Naive thymus-derived CD4-positive, alpha-beta T cell (primary cell): Measurements from ENCODE around the gene NSUN6. TPM values are rescaled to one million over a fixed set of nuclear protein-coding genes. Genes with fewer than 3 reads are reported as not detected.
"Not testable (repeated sequence)": the region's sequence is repeated elsewhere in the genome, so short reads cannot be mapped to it uniquely, and the experiment has no call there.

Experiments
- ATAC-seq: fragments of 150-1000 bp; cut with Tn5 transposase; 2 replicates; pipeline ENCODE4 v1.10.0; 2021; ENCODE audit warnings: mild to moderate bottlenecking, moderate library complexity
- CTCF ChIA-PET: fragments of 350-600 bp; sonication (Branson Sonifier 250); formaldehyde crosslinking; loops from one replicate; lab custom pipeline; 2021; ENCODE audit warnings: antibody characterized with exemption; lab: Charles Lee
- POLR2A ChIA-PET: fragments of 350-600 bp; sonication (Branson Sonifier 250); formaldehyde crosslinking; loops from one replicate; lab custom pipeline; 2021; ENCODE audit warnings: antibody characterized with exemption, inconsistent platforms; lab: Charles Lee
- DNase-seq, 9 donors: peaks; one replicate each; pipeline versions ENCODE4 v3.0.0 to v3.0.0-alpha.2; 2020 to 2022; ENCODE audit warnings: mixed read lengths in 1 of 9
- H3K27ac ChIP-seq: one replicate; pipeline ENCODE4 v1.7.0; 2013; ENCODE audit warnings: mild to moderate bottlenecking, low read depth, low read length, moderate library complexity
- H3K27me3 ChIP-seq, 2 donors: one replicate each; pipeline ENCODE4 v1.7.0; 2013; ENCODE audit warnings: low read length in 2 of 2, mild to moderate bottlenecking in 2 of 2, moderate library complexity in 2 of 2; ENCODE audit not compliant: control insufficient read depth in 2 of 2, insufficient read depth in 2 of 2
- H3K36me3 ChIP-seq, 3 experiments: 1 replicate in 2 of 3; 2 replicates in 1 of 3; pipeline ENCODE4 v1.7.0; 2013; ENCODE audit warnings: low read length in 3 of 3, mild to moderate bottlenecking in 3 of 3, moderate library complexity in 1 of 3; ENCODE audit not compliant: insufficient read depth in 3 of 3, control insufficient read depth in 2 of 3
- H3K4me1 ChIP-seq, 2 donors: one replicate each; pipeline ENCODE4 v1.7.0; 2013; ENCODE audit warnings: low read length in 2 of 2, mild to moderate bottlenecking in 2 of 2, moderate library complexity in 1 of 2; ENCODE audit not compliant: control insufficient read depth in 2 of 2, insufficient read depth in 2 of 2
- H3K4me3 ChIP-seq: 2 replicates; pipeline ENCODE4 v1.7.0; 2013; ENCODE audit warnings: mild to moderate bottlenecking, low read length
- H3K9me3 ChIP-seq, 3 experiments: 1 replicate in 2 of 3; 2 replicates in 1 of 3; pipeline ENCODE4 v1.7.0; 2013; ENCODE audit warnings: low read length in 3 of 3; ENCODE audit not compliant: control insufficient read depth in 2 of 3
- H3K27ac Mint-ChIP-seq, 9 donors: one replicate each; pipeline ENCODE4 v1.8.0; 2020 to 2022; ENCODE audit warnings: mixed read lengths in 9 of 9, mild to moderate bottlenecking in 8 of 9, moderate library complexity in 5 of 9, inconsistent platforms in 2 of 9
- H3K27me3 Mint-ChIP-seq, 5 donors: one replicate each; pipeline ENCODE4 v1.8.0; 2021 to 2022; ENCODE audit warnings: mixed read lengths in 5 of 5, mild to moderate bottlenecking in 1 of 5
- H3K36me3 Mint-ChIP-seq, 5 donors: one replicate each; pipeline ENCODE4 v1.8.0; 2020 to 2022; ENCODE audit warnings: mixed read lengths in 5 of 5, mild to moderate bottlenecking in 3 of 5, inconsistent platforms in 1 of 5
- H3K4me1 Mint-ChIP-seq, 7 donors: one replicate each; pipeline ENCODE4 v1.8.0; 2020 to 2022; ENCODE audit warnings: mixed read lengths in 7 of 7, mild to moderate bottlenecking in 3 of 7, inconsistent platforms in 1 of 7
- H3K4me3 Mint-ChIP-seq, 10 donors: one replicate each; pipeline ENCODE4 v1.8.0; 2020 to 2022; ENCODE audit warnings: mild to moderate bottlenecking in 10 of 10, mixed read lengths in 10 of 10, moderate library complexity in 6 of 10, inconsistent platforms in 2 of 10
- H3K9me3 Mint-ChIP-seq, 11 donors: one replicate each; pipeline ENCODE4 v1.8.0; 2020 to 2022; ENCODE audit warnings: mixed read lengths in 11 of 11, mild to moderate bottlenecking in 4 of 11, inconsistent platforms in 1 of 11, moderate library complexity in 1 of 11
- intact Hi-C, 2 donors: fragments of 100-400 bp; cut with micrococcal nuclease; formaldehyde crosslinking; loops; one replicate each; pipeline ENCODE4 v1.15.1; 2023
- polyA plus RNA-seq, 2 donors: library from polyadenylated mRNA; unstranded; fragments of 300-500 nt; fragmentation: Illumina TruSeq; gene quantifications; one replicate each; pipeline ENCODE4 v1.2.3, GENCODE V29; 2021
- total RNA-seq, 6 experiments: library from RNA in 5 of 6; stranded (reverse) in 5 of 6; gene quantifications; 1 replicate in 5 of 6; 2 replicates in 1 of 6; pipeline ENCODE4 v1.2.3 and lab custom pipeline; 2021 to 2026

The NSUN6 gene
- total and polyA plus RNA-seq, 7 experiments from 2014 or later = 9.9 to 51.8 (median 21.9) TPM

DNA sequence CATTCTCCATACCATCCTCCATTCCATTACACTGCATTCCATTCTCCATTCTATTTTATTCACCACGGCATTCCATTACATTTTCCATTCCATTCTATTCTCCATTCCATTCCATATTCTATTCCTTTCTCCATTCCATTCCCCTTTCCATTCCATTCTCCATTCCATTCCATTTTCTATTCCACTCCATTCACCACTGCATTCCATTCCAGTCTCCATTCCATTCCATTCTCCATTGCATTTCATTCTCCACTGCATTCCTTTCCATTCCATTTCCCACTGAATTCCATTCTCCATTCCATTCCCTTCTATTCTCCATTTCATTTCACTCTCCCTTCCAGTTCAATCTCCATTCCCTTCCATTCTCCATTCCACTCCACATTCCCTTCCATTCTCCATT lies 79.6 kb downstream of the NSUN6 start:
- intact Hi-C loops = no loop called here
- Mint-ChIP-seq H3K4me3 (no peak overlapping the region), H3K9me3 (peaks cover 0 to 5% (median 2%) of the 10 kb centered on the region in 11 donors), H3K36me3 (peaks cover 0 to 30% (median 20%) of the 10 kb centered on the region in 5 donors), H3K4me1 (no peaks in the 10 kb centered on the region), H3K27ac (no peak overlapping the region), H3K27me3 (no peaks in the 10 kb centered on the region)
- ATAC-seq (no peak), DNase-seq (no peak)
- H3K36me3 ChIP-seq = no peaks in the 10 kb centered on the region
- H3K27ac ChIP-seq = no peak overlapping the region
- no peak overlapping the region for H3K4me3 ChIP-seq
- H3K27me3 ChIP-seq = no peaks in the 10 kb centered on the region
- no peaks in the 10 kb centered on the region for H3K4me1 ChIP-seq
- ChIA-PET POLR2A (no interaction called here), CTCF (no interaction called here)
- peaks cover 0 to 12% (median 0%) of the 10 kb centered on the region in 3 experiments for H3K9me3 ChIP-seq

DNA sequence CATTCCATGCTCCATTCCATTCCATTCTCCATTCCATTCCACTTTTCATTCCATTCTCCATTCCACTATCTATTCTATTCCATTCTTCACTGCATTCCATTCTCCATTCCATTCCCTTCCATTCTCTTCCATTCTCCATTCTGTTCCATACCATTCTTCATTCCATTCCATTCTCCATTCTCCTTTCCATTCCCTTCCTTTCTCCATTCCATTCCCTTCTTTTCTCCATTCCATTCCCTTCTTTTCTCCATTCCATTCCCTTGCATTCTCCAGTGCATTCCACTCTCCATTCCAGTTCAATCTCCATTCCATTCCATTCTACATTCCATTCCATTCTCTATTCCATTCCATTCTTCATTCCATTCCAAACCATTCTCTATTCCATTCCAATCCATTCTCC lies 80.3 kb downstream of the NSUN6 start:
- no peak overlapping the region for H3K27ac Mint-ChIP-seq
- Histone ChIP-seq H3K27me3 (no peaks in the 10 kb centered on the region), H3K36me3 (no peaks in the 10 kb centered on the region), H3K9me3 (peaks cover 0 to 12% (median 0%) of the 10 kb centered on the region in 3 experiments), H3K4me1 (no peaks in the 10 kb centered on the region), H3K4me3 (no peak overlapping the region), H3K27ac (no peak overlapping the region)
- intact Hi-C loops = no loop called here
- CTCF ChIA-PET = no interaction called here
- H3K4me1 Mint-ChIP-seq = no peaks in the 10 kb centered on the region
- ATAC-seq = no peak
- POLR2A ChIA-PET = no interaction called here
- H3K4me3 Mint-ChIP-seq = no peak overlapping the region
- no peaks in the 10 kb centered on the region for H3K27me3 Mint-ChIP-seq
- DNase-seq = no peak
- H3K9me3 Mint-ChIP-seq = peaks cover 0 to 5% (median 0%) of the 10 kb centered on the region in 11 donors
- H3K36me3 Mint-ChIP-seq = peaks cover 0 to 23% (median 16%) of the 10 kb centered on the region in 5 donors

DNA sequence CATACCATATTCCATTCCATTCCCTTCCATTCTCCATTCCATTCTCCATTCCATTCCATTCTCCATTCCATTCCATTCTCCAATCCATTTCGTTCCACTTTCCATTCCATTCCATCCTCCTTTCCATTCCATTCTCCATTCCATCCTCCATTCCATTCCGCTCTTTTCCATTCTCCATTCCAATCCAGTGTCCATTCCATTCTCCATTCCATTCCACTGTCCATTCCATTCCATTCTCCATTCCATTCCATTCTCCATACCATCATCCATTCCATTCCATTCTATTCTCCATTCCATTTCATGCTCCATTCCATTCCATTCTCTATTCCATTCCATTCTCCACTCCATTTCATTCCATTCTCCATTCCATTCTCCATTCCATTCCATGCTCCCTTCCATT lies 81.0 kb downstream of the NSUN6 start:
- H3K27me3 Mint-ChIP-seq, H3K4me3 Mint-ChIP-seq, H3K36me3 ChIP-seq, H3K4me1 ChIP-seq, H3K4me3 ChIP-seq, ATAC-seq, H3K27me3 ChIP-seq, H3K4me1 Mint-ChIP-seq, intact Hi-C loops, POLR2A ChIA-PET, CTCF ChIA-PET, H3K27ac Mint-ChIP-seq, H3K27ac ChIP-seq, DNase-seq, H3K9me3 Mint-ChIP-seq: not testable (repeated sequence)
- peaks cover 0 to 16% (median 9%) of the 10 kb centered on the region in 5 donors for H3K36me3 Mint-ChIP-seq
- peaks cover 0 to 12% (median 0%) of the 10 kb centered on the region in 3 experiments for H3K9me3 ChIP-seq

DNA sequence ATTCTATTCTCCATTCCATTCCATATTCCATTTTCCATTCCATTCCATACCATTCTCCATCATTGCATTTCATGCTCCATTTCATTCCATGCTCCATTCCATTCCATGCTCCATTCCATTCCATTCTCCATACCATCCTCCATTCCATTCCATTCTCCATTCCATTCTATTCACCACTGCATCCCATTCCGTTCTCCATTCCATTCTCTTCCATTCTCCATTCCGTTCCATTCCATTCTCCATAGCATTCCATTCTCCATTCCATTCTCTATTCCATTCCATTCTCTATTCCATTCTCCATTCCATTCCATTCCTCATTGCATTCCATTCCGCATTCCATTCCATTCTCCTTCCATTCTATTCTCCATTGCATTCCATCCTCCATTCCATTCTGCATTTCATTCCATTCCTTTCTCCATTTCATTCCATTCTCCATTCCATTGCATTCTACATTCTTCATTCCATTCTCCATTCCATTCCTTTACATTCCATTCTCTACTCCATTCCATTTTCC lies 84.0 kb downstream of the NSUN6 start:
- H3K36me3 Mint-ChIP-seq = no peaks in the 10 kb centered on the region
- H3K4me1 ChIP-seq = no peaks in the 10 kb centered on the region
- peaks cover 0 to 10% (median 0%) of the 10 kb centered on the region in 3 experiments for H3K9me3 ChIP-seq
- H3K27ac ChIP-seq = no peak overlapping the region
- H3K4me1 Mint-ChIP-seq = no peaks in the 10 kb centered on the region
- ATAC-seq = no peak
- H3K36me3 ChIP-seq = peaks cover 0 to 2% (median 0%) of the 10 kb centered on the region in 3 experiments
- H3K27me3 Mint-ChIP-seq = no peaks in the 10 kb centered on the region
- intact Hi-C loops = no loop called here
- H3K4me3 ChIP-seq = no peak overlapping the region
- no peaks in the 10 kb centered on the region for H3K27me3 ChIP-seq
- no peaks in the 10 kb centered on the region for H3K9me3 Mint-ChIP-seq
- H3K27ac Mint-ChIP-seq = no peak overlapping the region
- no peak for DNase-seq
- ChIA-PET POLR2A (no interaction called here), CTCF (no interaction called here)
- H3K4me3 Mint-ChIP-seq = no peak overlapping the region

DNA sequence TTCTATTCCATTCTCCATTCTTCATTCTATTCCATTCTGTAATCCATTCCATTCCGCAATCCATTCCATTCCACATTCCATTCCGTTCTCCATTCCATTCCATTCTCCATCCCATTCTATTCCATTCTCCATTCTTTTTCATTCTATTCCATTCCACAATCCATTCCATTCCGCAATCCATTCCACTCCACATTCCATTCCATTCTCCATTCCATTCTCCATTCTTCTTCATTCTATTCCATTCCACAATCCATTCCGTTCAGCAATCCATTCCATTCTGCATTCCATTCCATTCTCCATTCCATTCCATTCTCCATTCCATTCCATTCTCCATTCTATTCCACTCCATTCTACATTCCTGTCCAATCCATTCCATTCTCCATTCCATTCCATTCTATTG lies 85.2 kb downstream of the NSUN6 start:
- Mint-ChIP-seq H3K27me3 (no peaks in the 10 kb centered on the region), H3K27ac (no peak overlapping the region), H3K9me3 (no peaks in the 10 kb centered on the region), H3K36me3 (no peaks in the 10 kb centered on the region), H3K4me1 (no peaks in the 10 kb centered on the region), H3K4me3 (no peak overlapping the region)
- DNase-seq = no peak
- intact Hi-C loops = no loop called here
- H3K4me3 ChIP-seq = no peak overlapping the region
- ChIA-PET CTCF (no interaction called here), POLR2A (no interaction called here)
- peaks cover 0 to 5% (median 0%) of the 10 kb centered on the region in 3 experiments for H3K9me3 ChIP-seq
- ATAC-seq = no peak
- H3K4me1 ChIP-seq = no peaks in the 10 kb centered on the region
- peaks cover 0 to 9% (median 0%) of the 10 kb centered on the region in 3 experiments for H3K36me3 ChIP-seq
- H3K27me3 ChIP-seq = no peaks in the 10 kb centered on the region
- no peak overlapping the region for H3K27ac ChIP-seq

DNA sequence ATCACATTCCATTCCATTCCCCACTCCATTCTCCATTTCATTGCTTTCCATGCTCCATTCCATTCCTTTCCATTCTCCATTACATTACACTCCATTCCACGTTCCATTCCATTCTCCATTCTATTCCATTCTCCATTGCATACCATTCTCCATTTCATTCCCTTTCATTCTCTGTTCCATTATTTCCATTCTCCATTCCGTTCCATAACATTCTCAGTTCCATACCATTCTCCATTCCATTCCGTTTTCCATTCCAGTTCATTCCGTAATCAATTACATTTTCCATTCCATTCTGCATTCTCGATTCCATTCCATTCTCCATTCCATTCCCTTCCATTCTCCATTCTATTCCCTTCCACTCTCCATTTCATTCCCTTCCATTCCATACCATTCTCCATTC lies 86.4 kb downstream of the NSUN6 start:
- Histone ChIP-seq H3K4me1 (no peaks in the 10 kb centered on the region), H3K4me3 (no peak overlapping the region), H3K36me3 (peaks cover 0 to 17% (median 0%) of the 10 kb centered on the region in 3 experiments), H3K27ac (no peak overlapping the region), H3K9me3 (peaks cover 0 to 4% (median 0%) of the 10 kb centered on the region in 3 experiments), H3K27me3 (no peaks in the 10 kb centered on the region)
- Mint-ChIP-seq H3K4me1 (no peaks in the 10 kb centered on the region), H3K27ac (no peak overlapping the region), H3K9me3 (no peaks in the 10 kb centered on the region), H3K4me3 (no peak overlapping the region), H3K27me3 (no peaks in the 10 kb centered on the region), H3K36me3 (no peaks in the 10 kb centered on the region)
- CTCF ChIA-PET = no interaction called here
- DNase-seq (no peak), ATAC-seq (no peak)
- POLR2A ChIA-PET = no interaction called here
- intact Hi-C loops = no loop called here

DNA sequence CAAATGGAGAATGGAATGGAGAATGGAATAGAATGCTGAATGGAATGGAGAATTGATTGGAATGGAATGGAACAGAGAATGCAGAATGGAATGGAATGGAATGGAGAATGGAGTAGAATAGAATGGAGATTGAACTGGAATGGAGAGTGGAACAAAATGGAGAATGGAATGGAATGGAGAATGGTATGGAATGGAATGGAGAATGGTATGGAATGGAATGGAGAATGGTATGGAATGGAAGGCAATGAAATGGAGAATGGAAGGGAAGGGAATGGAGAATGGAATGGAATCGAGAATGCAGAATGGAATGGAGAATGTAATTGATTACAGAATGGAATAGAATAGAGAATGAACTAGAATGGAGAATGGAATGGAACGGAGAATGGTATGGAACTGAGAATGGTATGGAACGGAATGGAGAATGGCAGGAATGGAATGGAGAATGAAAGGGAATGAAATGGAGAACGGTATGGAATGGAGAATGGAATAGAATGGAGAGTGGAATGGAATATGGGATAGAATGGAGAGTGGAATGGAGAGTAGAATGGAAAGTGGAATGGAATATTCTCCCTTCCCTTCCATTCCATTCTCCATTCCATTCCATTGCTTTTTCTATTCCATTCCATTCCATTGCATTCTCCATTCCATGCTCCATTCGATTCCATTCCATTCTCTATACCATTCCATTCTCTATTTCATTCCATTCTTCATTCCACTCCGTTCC lies 88.2 kb downstream of the NSUN6 start:
- intact Hi-C loops = no loop called here
- peaks cover 0 to 35% (median 3%) of the 10 kb centered on the region in 3 experiments for H3K36me3 ChIP-seq
- ChIA-PET POLR2A (no interaction called here), CTCF (no interaction called here)
- Mint-ChIP-seq H3K4me3 (no peak overlapping the region), H3K4me1 (no peaks in the 10 kb centered on the region), H3K36me3 (no peaks in the 10 kb centered on the region), H3K27ac (no peak overlapping the region), H3K27me3 (no peaks in the 10 kb centered on the region), H3K9me3 (no peaks in the 10 kb centered on the region)
- H3K9me3 ChIP-seq = no peaks in the 10 kb centered on the region
- no peak for DNase-seq
- H3K27me3 ChIP-seq = no peaks in the 10 kb centered on the region
- H3K4me1 ChIP-seq = no peaks in the 10 kb centered on the region
- H3K27ac ChIP-seq = no peak overlapping the region
- no peak overlapping the region for H3K4me3 ChIP-seq
- no peak for ATAC-seq
